Colonic mucosa (tissue), 4 donors: Measurements from ENCODE around the gene TP53INP2. TPM values are rescaled to one million over a fixed set of nuclear protein-coding genes. Genes with fewer than 3 reads are reported as not detected.
A peak's percentile ranks its signal among the peaks of the same experiment; 100 is the strongest.

ENCODE experiments used
- DNase-seq: peaks from one replicate; pipeline ENCODE4 v3.0.0-alpha.2; 2020
- H3K27ac ChIP-seq: fragments of 200-600 bp; one replicate; pipeline ENCODE4 v1.8.0; 2021
- H3K27me3 ChIP-seq: fragments of 200-600 bp; one replicate; pipeline ENCODE4 v1.8.0; 2021
- H3K36me3 ChIP-seq: fragments of 200-600 bp; one replicate; pipeline ENCODE4 v1.8.0; 2021
- H3K4me1 ChIP-seq: fragments of 200-600 bp; one replicate; pipeline ENCODE4 v1.8.0; 2021; ENCODE audit warnings: mild to moderate bottlenecking
- H3K4me3 ChIP-seq: fragments of 200-600 bp; one replicate; pipeline ENCODE4 v1.8.0; 2021
- H3K9ac ChIP-seq, 2 donors: one replicate each; pipeline ENCODE4 v1.7.0; 2013; ENCODE audit warnings: control low read depth in 2 of 2, low read depth in 2 of 2, low read length in 2 of 2
- H3K9me3 ChIP-seq: fragments of 200-600 bp; one replicate; pipeline ENCODE4 v1.8.0; 2021
- intact Hi-C: fragments of 100-400 bp; cut with DNase I; formaldehyde crosslinking; loops from one replicate; pipeline ENCODE4 v1.14.1; 2022
- total RNA-seq, 2 donors: library from RNA; stranded (reverse); fragmentation: NEBNext Ultra II Directional in 1 of 2; extraction: Animal tissue kit (Norgen Biotek cat#: 25700) in 1 of 2; gene quantifications; one replicate each; pipeline ENCODE4 v1.2.1, GENCODE V29; 2021
- TF ChIP-seq, protein P1 (sequence below): fragments of 200-600 bp; IDR thresholded peaks from one replicate; pipeline ENCODE4 v1.8.0; 2022; ENCODE audit warnings: antibody characterized with exemption, mild to moderate bottlenecking
- donor health status: healthy.
- donor health status: DM: no; HTN: no; CAD: no.
- donor health status: DM: no; HTN: no; CAD: no.

TP53INP2 gene
- total RNA-seq, 2 donors from 2014 or later, result 38.1 to 60.9 TPM

DNA sequence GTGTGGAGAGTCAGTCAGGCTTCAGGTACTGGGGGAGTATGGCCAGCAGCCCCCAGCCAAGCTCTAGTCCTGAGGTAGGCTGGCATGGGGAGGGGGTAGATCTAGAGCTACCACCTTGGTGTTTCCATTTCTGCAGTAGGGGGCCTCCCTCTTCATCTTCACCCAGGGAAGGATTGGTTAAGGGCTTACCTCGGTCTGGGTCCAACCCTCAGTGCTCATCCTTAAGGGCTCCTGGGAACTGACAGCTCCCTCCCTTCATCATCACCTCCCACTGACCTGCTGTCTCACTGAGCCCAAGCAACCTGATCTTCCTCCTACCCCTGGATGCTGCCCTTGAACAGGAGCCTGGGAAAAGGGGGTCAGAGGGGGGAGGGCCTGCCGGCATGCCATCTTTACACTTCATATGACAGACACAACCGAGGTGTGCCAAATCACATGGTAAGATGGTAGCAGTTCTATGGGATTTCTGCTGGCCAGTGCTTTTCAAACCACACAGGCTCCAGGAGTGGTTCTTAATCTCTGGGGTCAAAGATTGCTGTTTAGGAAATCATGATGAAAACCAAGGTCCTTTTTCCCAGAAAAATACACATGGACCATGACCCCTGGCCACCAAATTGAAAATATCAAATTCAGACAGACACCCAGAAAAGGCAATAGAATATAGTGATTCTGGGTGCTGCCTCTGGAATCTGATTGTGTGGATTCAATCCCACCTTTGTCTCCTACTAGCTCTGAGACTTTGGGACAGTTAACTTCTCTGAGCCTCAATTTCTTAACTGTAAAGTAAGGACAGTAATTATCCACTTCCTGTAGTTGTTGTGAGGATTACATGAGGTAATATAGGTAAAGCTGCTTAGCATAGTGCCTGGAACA, 3.0 kb downstream of the TP53INP2 start:
- H3K27me3 ChIP-seq, result no peaks in the 10 kb centered on the region
- H3K4me3 ChIP-seq, result no peak overlapping the region
- intact Hi-C loops, result loop anchor here (5.0 kb wide), 1 partner anchor 125 kb away; no protein-coding TSS in a partner anchor
- no peak overlapping the region for H3K27ac ChIP-seq
- H3K36me3 ChIP-seq, result no peaks in the 10 kb centered on the region
- no peaks in the 10 kb centered on the region for H3K9me3 ChIP-seq
- TF ChIP-seq, protein P1, sequence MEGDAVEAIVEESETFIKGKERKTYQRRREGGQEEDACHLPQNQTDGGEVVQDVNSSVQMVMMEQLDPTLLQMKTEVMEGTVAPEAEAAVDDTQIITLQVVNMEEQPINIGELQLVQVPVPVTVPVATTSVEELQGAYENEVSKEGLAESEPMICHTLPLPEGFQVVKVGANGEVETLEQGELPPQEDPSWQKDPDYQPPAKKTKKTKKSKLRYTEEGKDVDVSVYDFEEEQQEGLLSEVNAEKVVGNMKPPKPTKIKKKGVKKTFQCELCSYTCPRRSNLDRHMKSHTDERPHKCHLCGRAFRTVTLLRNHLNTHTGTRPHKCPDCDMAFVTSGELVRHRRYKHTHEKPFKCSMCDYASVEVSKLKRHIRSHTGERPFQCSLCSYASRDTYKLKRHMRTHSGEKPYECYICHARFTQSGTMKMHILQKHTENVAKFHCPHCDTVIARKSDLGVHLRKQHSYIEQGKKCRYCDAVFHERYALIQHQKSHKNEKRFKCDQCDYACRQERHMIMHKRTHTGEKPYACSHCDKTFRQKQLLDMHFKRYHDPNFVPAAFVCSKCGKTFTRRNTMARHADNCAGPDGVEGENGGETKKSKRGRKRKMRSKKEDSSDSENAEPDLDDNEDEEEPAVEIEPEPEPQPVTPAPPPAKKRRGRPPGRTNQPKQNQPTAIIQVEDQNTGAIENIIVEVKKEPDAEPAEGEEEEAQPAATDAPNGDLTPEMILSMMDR, result no peak
- peak overlapping the region; percentile 3 to 98 for H3K9ac ChIP-seq
- no peak for DNase-seq
- peaks cover 6% of the 10 kb centered on the region for H3K4me1 ChIP-seq

DNA sequence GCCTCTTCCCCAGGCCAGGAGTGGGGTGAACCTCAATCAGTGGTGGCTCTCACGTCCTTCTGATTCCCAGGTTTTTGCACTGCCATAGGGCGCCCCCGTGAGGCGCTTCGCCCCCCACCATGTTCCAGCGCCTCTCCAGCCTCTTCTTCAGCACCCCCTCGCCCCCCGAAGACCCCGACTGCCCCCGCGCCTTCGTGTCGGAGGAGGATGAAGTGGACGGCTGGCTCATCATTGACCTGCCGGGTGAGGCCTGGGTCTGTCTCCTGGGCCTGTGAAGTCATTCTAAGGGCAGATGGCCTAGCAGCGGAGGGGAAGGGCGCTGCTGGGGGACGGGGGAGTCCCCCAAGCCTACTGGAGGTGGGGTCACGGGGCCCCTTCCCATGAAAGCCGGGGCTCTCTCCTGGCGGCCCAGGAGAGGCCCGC, 4.5 kb downstream of the TP53INP2 start:
- intact Hi-C loops, result loop anchor here (5.0 kb wide), 1 partner anchor 126 kb away; no protein-coding TSS in a partner anchor
- Histone ChIP-seq H3K9ac (peak overlapping the region; percentile 75), H3K9me3 (no peaks in the 10 kb centered on the region), H3K4me3 (peak overlapping the region; percentile 51), H3K27ac (peak overlapping the region; percentile 61), H3K27me3 (no peaks in the 10 kb centered on the region), H3K36me3 (no peaks in the 10 kb centered on the region), H3K4me1 (peaks cover 6% of the 10 kb centered on the region)
- DNase-seq, result peak; percentile 77
- TF ChIP-seq, protein P1, result peak; percentile 51

DNA sequence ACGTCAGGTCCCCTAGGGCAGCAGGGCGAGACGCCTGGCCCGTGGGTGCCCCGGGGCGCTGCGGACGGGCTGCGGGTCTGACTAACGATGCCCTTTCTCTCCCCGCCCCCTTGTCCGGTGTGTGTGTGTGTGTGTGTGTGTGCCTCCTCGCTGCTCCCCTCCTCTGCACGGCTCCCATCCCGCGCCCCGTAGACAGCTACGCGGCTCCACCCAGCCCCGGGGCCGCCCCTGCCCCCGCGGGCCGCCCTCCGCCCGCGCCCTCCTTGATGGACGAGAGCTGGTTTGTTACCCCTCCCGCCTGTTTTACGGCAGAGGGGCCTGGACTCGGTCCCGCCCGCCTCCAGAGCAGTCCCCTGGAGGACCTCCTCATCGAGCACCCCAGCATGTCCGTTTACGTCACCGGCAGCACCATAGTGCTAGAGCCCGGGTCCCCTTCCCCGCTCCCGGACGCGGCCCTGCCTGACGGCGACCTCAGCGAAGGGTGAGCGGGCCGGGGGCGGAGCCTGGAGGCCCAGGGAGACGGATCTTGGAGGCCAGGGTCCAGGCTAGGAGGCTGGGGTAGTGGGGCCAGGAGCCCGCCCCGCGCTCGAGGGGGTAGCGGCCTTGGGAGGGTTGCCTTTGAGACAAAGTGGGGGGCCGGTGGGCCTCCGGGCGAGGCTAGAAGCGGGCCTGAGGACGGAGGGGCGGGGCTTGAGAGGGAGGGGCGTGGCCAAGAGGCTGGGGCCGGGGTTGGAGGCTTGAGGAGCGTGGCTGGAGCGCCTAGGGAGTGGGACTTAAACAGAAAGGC, 5.1 kb downstream of the TP53INP2 start:
- Histone ChIP-seq H3K9me3 (no peaks in the 10 kb centered on the region), H3K27ac (peak overlapping the region; percentile 61), H3K36me3 (no peaks in the 10 kb centered on the region), H3K4me3 (peak overlapping the region; percentile 51), H3K4me1 (peaks cover 6% of the 10 kb centered on the region), H3K27me3 (no peaks in the 10 kb centered on the region), H3K9ac (peak overlapping the region; percentile 75)
- intact Hi-C loops, result loop anchor here (5.0 kb wide), 1 partner anchor 127 kb away; no protein-coding TSS in a partner anchor
- TF ChIP-seq, protein P1, result no peak
- DNase-seq, result peak; percentile 92

DNA sequence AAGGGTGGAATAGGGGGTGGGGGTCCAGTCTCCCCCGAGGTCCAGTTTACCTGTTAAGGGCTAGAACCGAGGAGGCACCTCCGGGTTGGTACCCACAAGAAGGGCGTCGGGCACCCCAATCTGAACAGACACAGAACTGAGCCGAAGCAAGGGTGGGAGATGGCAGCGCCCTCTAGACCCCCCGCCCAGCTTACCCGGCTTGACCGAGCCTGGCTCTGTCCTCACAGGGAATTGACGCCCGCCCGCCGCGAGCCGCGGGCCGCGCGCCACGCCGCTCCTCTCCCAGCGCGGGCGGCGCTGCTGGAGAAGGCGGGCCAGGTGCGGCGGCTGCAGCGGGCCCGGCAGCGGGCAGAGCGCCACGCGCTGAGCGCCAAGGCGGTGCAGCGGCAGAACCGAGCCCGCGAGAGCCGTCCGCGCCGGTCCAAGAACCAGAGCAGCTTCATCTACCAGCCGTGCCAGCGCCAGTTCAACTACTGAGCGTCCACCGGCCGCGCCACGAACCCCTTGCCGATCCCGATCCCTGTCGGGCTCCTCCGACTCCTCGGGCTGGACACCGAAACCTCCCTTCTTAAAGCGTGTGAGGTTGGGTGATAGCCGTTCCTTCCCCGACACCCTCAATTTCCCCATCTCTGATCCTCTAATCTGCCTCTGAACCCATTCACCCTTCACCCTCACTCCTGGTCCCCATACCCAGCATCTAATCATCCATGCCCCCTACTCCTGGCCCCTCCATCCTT, 5.9 kb downstream of the TP53INP2 start:
- H3K9ac ChIP-seq, result peak overlapping the region; percentile 75
- TF ChIP-seq, protein P1, result no peak
- no peaks in the 10 kb centered on the region for H3K9me3 ChIP-seq
- intact Hi-C loops, result loop anchor here (5.0 to 10.0 kb wide), 2 partner anchors 55 to 128 kb away; no protein-coding TSS in a partner anchor
- DNase-seq, result peak; percentile 77
- H3K36me3 ChIP-seq, result no peaks in the 10 kb centered on the region
- H3K4me1 ChIP-seq, result peaks cover 6% of the 10 kb centered on the region
- peak overlapping the region; percentile 51 for H3K4me3 ChIP-seq
- peak overlapping the region; percentile 61 for H3K27ac ChIP-seq
- H3K27me3 ChIP-seq, result no peaks in the 10 kb centered on the region

DNA sequence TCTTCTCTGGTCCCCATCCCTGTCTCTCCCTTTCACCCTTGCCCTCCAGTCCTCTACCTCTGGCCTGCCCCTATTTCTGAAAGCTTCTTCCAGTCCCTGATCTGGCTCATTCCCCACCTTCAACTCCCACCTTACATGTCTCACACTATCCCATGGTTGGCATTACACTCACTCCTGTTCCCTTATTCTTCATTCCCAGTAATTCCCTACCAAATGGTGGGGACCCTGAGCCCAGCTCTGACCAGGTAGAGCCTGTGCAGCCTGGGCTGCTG, 6.4 kb downstream of the TP53INP2 start:
- DNase-seq, result no peak
- no peaks in the 10 kb centered on the region for H3K36me3 ChIP-seq
- intact Hi-C loops, result loop anchor here (10.0 kb wide), 1 partner anchor 54 kb away; no protein-coding TSS in a partner anchor
- peaks cover 6% of the 10 kb centered on the region for H3K4me1 ChIP-seq
- H3K4me3 ChIP-seq, result no peak overlapping the region
- H3K27ac ChIP-seq, result no peak overlapping the region
- peak overlapping the region in 1 of 2 donors; percentile 75 for H3K9ac ChIP-seq
- H3K27me3 ChIP-seq, result no peaks in the 10 kb centered on the region
- TF ChIP-seq, protein P1, result no peak
- no peaks in the 10 kb centered on the region for H3K9me3 ChIP-seq
